OCI-LY1 (cell line): ENCODE data around the gene CNN3.

Experiments used
- H2AFZ ChIP-seq: fragments of 200-600 bp; sonication (generic), shearing (Covaris generic); 2 replicates; pipeline ENCODE4 v1.6.0; 2014; ENCODE audit warnings: antibody characterized with exemption, mild to moderate bottlenecking, low read length
- H3F3A ChIP-seq: fragments of 200-600 bp; sonication (generic), shearing (Covaris generic); 2 replicates; pipeline ENCODE4 v1.6.0; 2014; ENCODE audit warnings: mild to moderate bottlenecking, antibody characterized with exemption, low read length, moderate library complexity; ENCODE audit not compliant: insufficient read depth
- H3K27ac ChIP-seq: fragments of 200-600 bp; sonication (generic); 2 replicates; pipeline ENCODE4 v1.5.1; 2014; ENCODE audit warnings: low read length, mixed run types, mild to moderate bottlenecking, low read depth; ENCODE audit not compliant: poor library complexity, severe bottlenecking
- H3K27me3 ChIP-seq: fragments of 200-600 bp; sonication (generic); 2 replicates; pipeline ENCODE4 v1.6.0; 2014; ENCODE audit warnings: antibody characterized with exemption, mild to moderate bottlenecking, low read length, moderate library complexity; ENCODE audit not compliant: insufficient read depth
- H3K36me3 ChIP-seq: fragments of 200-600 bp; sonication (generic); 2 replicates; pipeline ENCODE4 v1.6.1; 2014; ENCODE audit warnings: mild to moderate bottlenecking, antibody characterized with exemption, low read length, moderate library complexity, mixed read lengths; ENCODE audit not compliant: insufficient read depth
- H3K4me1 ChIP-seq: fragments of 200-600 bp; sonication (generic); 2 replicates; pipeline ENCODE4 v1.5.1; 2014; ENCODE audit warnings: mild to moderate bottlenecking, low read length, moderate library complexity; ENCODE audit not compliant: insufficient read depth, severe bottlenecking
- H3K4me2 ChIP-seq: fragments of 200-600 bp; sonication (generic), shearing (Covaris generic); 2 replicates; pipeline ENCODE4 v1.6.1; 2014; ENCODE audit warnings: low read length
- H3K4me3 ChIP-seq: fragments of 200-600 bp; sonication (generic); 2 replicates; pipeline ENCODE4 v1.5.1; 2014; ENCODE audit warnings: low read length, low read depth, mild to moderate bottlenecking, mixed read lengths; ENCODE audit not compliant: poor library complexity, severe bottlenecking
- H3K79me2 ChIP-seq: fragments of 200-600 bp; shearing (Covaris generic); 2 replicates; pipeline ENCODE4 v1.6.1; 2016; ENCODE audit warnings: mixed run types, low read length, mixed read lengths; ENCODE audit not compliant: insufficient read depth
- H3K9ac ChIP-seq: fragments of 200-600 bp; sonication (generic), shearing (Covaris generic); 2 replicates; pipeline ENCODE4 v1.6.1; 2014; ENCODE audit warnings: mild to moderate bottlenecking, low read length, mixed read lengths
- H3K9me2 ChIP-seq: fragments of 200-600 bp; sonication (generic), shearing (Covaris generic); 2 replicates; pipeline ENCODE4 v1.6.1; 2014; ENCODE audit warnings: low read depth, mild to moderate bottlenecking, low read length, mixed read lengths
- H3K9me3 ChIP-seq: fragments of 200-600 bp; shearing (Covaris generic); 2 replicates; pipeline ENCODE4 v1.6.1; 2014; ENCODE audit warnings: low read length, mixed read lengths
- H4K20me1 ChIP-seq: fragments of 200-600 bp; sonication (generic), shearing (Covaris generic); 2 replicates; pipeline ENCODE4 v1.6.0; 2016; ENCODE audit warnings: mild to moderate bottlenecking, low read length; ENCODE audit not compliant: insufficient read depth
- EZH2 ChIP-seq: fragments of 200-600 bp; sonication (generic), shearing (Covaris generic); IDR thresholded peaks from 2 replicates; pipeline ENCODE4 v1.8.0; 2017; ENCODE audit warnings: borderline replicate concordance, mixed run types, mild to moderate bottlenecking, antibody characterized with exemption, low read length, moderate library complexity, mixed read lengths
- TF ChIP-seq, protein P1 (sequence below): fragments of 200-600 bp; sonication (generic), shearing (Covaris generic); IDR thresholded peaks from 2 replicates; pipeline ENCODE4 v1.5.1; 2017; ENCODE audit warnings: mild to moderate bottlenecking, antibody characterized with exemption, low read length, moderate library complexity, mixed read lengths

The CNN3 gene

DNA sequence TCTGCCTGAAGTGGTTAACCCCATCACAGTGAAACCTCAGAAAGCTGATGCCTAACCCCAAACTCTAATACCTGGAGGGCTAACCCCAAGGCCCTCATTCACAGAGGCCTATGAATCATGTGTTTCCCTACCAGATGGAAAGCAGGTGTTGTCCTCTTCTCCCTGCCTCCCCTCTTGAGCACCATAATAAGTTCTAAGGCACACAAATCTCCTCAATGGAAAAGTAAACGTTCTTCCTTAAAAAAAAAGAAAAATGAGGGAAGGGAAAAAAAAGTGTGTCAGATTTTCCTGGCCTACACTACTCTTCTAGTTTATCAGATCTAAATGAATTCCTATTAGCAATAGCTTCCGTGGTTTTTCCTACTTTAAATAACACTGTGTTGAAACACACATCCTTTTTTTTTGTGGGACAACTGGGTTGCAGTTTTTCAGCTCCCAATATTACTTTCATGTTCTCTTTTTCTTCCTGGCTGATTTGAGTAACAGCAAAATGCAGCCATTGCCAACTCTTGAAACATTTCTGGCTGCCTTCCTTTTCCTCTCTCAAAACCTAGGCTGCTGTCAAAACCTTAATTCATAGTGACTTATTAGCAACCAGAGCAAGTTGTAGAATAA is 63.5 kb downstream of the CNN3 start:
- TF ChIP-seq, protein P1, sequence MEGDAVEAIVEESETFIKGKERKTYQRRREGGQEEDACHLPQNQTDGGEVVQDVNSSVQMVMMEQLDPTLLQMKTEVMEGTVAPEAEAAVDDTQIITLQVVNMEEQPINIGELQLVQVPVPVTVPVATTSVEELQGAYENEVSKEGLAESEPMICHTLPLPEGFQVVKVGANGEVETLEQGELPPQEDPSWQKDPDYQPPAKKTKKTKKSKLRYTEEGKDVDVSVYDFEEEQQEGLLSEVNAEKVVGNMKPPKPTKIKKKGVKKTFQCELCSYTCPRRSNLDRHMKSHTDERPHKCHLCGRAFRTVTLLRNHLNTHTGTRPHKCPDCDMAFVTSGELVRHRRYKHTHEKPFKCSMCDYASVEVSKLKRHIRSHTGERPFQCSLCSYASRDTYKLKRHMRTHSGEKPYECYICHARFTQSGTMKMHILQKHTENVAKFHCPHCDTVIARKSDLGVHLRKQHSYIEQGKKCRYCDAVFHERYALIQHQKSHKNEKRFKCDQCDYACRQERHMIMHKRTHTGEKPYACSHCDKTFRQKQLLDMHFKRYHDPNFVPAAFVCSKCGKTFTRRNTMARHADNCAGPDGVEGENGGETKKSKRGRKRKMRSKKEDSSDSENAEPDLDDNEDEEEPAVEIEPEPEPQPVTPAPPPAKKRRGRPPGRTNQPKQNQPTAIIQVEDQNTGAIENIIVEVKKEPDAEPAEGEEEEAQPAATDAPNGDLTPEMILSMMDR = no peak
- no peak for TF ChIP-seq EZH2
- no peak overlapping the region for H2AFZ ChIP-seq
- no peak overlapping the region for H3K4me3 ChIP-seq
- H3K4me1 ChIP-seq = no peaks in the 10 kb centered on the region
- no peak overlapping the region for H3K9ac ChIP-seq
- no peaks in the 10 kb centered on the region for H3K36me3 ChIP-seq
- H3K27ac ChIP-seq = no peak overlapping the region
- no peaks in the 10 kb centered on the region for H3K9me3 ChIP-seq
- H4K20me1 ChIP-seq = no peaks in the 10 kb centered on the region
- H3F3A ChIP-seq = no peaks in the 10 kb centered on the region
- no peaks in the 10 kb centered on the region for H3K79me2 ChIP-seq
- no peak overlapping the region for H3K4me2 ChIP-seq
- H3K9me2 ChIP-seq = no peaks in the 10 kb centered on the region
- no peaks in the 10 kb centered on the region for H3K27me3 ChIP-seq

DNA sequence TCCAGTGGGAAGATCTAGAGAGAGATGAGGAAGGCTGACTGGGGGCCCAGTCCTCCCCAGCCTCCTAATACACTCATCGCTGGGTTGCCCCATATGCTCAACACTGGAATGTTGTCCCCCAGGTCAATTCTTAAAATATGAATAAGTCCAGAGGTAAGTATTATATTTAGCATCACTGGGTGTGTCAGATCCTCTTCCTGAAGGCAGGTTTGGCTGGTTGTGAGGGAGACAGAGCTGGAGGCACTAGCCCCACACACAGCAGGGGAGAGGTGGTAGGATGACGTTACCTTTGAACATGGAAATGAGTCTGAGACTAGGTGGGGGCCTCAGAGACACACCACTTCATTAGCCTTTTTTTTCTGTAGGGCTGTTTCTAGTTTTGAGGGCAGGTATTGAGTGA is 64.2 kb downstream of the CNN3 start:
- no peak overlapping the region for H2AFZ ChIP-seq
- H3K27me3 ChIP-seq = no peaks in the 10 kb centered on the region
- H3K36me3 ChIP-seq = no peaks in the 10 kb centered on the region
- H3K4me3 ChIP-seq = no peak overlapping the region
- H3F3A ChIP-seq = no peaks in the 10 kb centered on the region
- H3K9me2 ChIP-seq = no peaks in the 10 kb centered on the region
- no peaks in the 10 kb centered on the region for H3K4me1 ChIP-seq
- no peaks in the 10 kb centered on the region for H4K20me1 ChIP-seq
- no peaks in the 10 kb centered on the region for H3K79me2 ChIP-seq
- H3K27ac ChIP-seq = no peak overlapping the region
- no peak overlapping the region for H3K9ac ChIP-seq
- no peaks in the 10 kb centered on the region for H3K9me3 ChIP-seq
- no peak overlapping the region for H3K4me2 ChIP-seq
- TF ChIP-seq EZH2 = no peak
- TF ChIP-seq, protein P1 = no peak

DNA sequence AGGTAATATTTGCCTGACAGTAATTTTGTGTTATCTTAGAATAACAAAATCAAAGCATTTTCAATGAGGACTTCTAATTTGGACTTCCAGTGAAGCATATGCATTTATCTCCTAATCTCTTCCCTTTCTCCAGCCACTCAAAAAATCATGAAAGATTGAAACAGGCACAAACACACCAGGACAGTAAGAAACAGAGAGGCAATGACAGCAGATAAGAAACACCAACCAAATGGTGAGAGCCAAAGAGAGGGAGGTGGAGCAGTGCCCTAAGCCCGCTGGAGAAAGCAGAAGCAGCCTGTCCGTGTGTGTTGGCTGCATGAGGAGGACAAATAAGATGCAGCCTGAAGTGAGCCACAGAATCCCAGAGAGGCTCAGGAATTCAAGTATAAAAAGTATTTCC is 67.7 kb downstream of the CNN3 start:
- Histone ChIP-seq H3K4me1 (no peaks in the 10 kb centered on the region), H3K4me2 (no peak overlapping the region), H3K9ac (no peak overlapping the region), H3K4me3 (no peak overlapping the region), H3F3A (no peaks in the 10 kb centered on the region), H4K20me1 (no peaks in the 10 kb centered on the region), H2AFZ (no peak overlapping the region), H3K79me2 (no peaks in the 10 kb centered on the region), H3K27ac (no peak overlapping the region), H3K36me3 (no peaks in the 10 kb centered on the region), H3K9me3 (no peaks in the 10 kb centered on the region), H3K27me3 (no peaks in the 10 kb centered on the region), H3K9me2 (no peaks in the 10 kb centered on the region)
- TF ChIP-seq EZH2 = no peak
- TF ChIP-seq, protein P1 = no peak
